PFSK-1 (cell line): ENCODE results near the gene MBD5.

ENCODE experiments used
- POLR2AphosphoS5 ChIP-seq: IDR thresholded peaks from 2 replicates; pipeline ENCODE4 v1.6.1; 2012; ENCODE audit warnings: low read depth, mild to moderate bottlenecking, control low read depth, low read length, moderate library complexity
- TAF1 ChIP-seq: IDR thresholded peaks from 2 replicates; pipeline ENCODE4 v1.6.1; 2012; ENCODE audit warnings: low read length, control low read depth, borderline replicate concordance; ENCODE audit not compliant: insufficient read depth

GRCh38 chr2:148317598-148317997 is 296.7 kb downstream of the MBD5 start:
- TF ChIP-seq TAF1 (no peak), POLR2AphosphoS5 (no peak)
